Suprapubic skin (tissue), 4 donors: ENCODE measurements around the gene GBGT1. TPM values are rescaled to one million over a fixed set of nuclear protein-coding genes. Genes with fewer than 3 reads are reported as not detected.

Source experiments
- DNase-seq, 2 donors: peaks; one replicate each; pipeline ENCODE4 v3.0.0-alpha.2; 2019; ENCODE audit warnings: low spot score in 2 of 2
- H3K27ac ChIP-seq: fragments of 200-600 bp; sonication (generic); one replicate; pipeline ENCODE4 v1.5.1; 2019
- H3K27me3 ChIP-seq: fragments of 200-600 bp; sonication (generic); one replicate; pipeline ENCODE4 v1.5.1; 2019
- H3K36me3 ChIP-seq: fragments of 200-600 bp; sonication (generic); one replicate; pipeline ENCODE4 v1.5.1; 2019
- H3K4me1 ChIP-seq: fragments of 200-600 bp; sonication (generic); one replicate; pipeline ENCODE4 v1.5.1; 2019
- H3K4me3 ChIP-seq: fragments of 200-600 bp; sonication (generic); one replicate; pipeline ENCODE4 v1.5.1; 2019; ENCODE audit warnings: mild to moderate bottlenecking
- H3K9me3 ChIP-seq: fragments of 200-600 bp; sonication (generic); one replicate; pipeline ENCODE4 v1.5.1; 2019
- EP300 ChIP-seq: sonication (generic); formaldehyde crosslinking; IDR thresholded peaks from one replicate; pipeline ENCODE4 v1.6.1; 2017; ENCODE audit warnings: antibody characterized with exemption
- POLR2A ChIP-seq, 2 donors: fragments of 450-650 bp; IDR thresholded peaks; one replicate each; pipeline ENCODE4 v1.6.1; 2017; ENCODE audit warnings: antibody characterized with exemption in 2 of 2, mild to moderate bottlenecking in 2 of 2, moderate library complexity in 2 of 2
- POLR2AphosphoS5 ChIP-seq, 3 donors: sonication (generic); formaldehyde crosslinking; IDR thresholded peaks; one replicate each; pipeline ENCODE4 v1.6.1; 2017; ENCODE audit warnings: antibody characterized with exemption in 3 of 3
- WGBS: methylation state at CpG from one replicate; pipeline ENCODE4 v1.1.5; 2018; 5-methylcytosine and 5-hydroxymethylcytosine counted together
- total RNA-seq, 4 donors: library from RNA; depleted of rRNA; stranded (reverse); fragments of >200 nt; gene quantifications; one replicate each; pipeline ENCODE4 v1.1.0, GENCODE V29; 2016
- TF ChIP-seq, protein P1 (sequence below), 2 donors: fragments of 200-600 bp in 1 of 2; fragments of 450-650 bp in 1 of 2; sonication (generic) in 1 of 2; IDR thresholded peaks; one replicate each; pipeline ENCODE4 v1.5.1; 2016 to 2019; ENCODE audit warnings: antibody characterized with exemption in 2 of 2, mild to moderate bottlenecking in 1 of 2, moderate library complexity in 1 of 2

Gene GBGT1
- total RNA-seq, 4 donors from 2014 or later: 2.6 to 14.6 (median 5.8) TPM

DNA sequence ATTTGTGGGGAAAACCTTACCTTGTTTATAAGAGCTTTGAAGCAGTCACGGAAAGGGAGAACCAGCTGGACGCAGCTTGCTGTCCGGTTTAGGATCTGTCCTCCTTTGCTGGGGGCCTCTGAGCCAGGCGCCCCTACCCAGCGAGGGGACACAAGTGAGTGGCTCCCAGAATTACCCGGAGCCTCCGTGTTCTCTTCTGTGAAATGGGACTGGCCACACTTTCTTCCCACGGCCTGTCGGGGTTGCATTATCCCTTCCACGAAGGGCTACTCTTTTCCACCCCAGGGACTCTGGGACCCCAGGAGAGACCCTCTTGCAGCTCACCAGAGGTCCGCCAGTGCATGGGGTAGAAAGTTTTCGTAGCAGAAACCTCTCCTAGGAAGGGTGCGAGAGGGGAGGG lies 477 bp upstream of the GBGT1 start:
- TF ChIP-seq EP300 (no peak), POLR2AphosphoS5 (IDR thresholded peaks at IDR 0.05) (no peak)
- Histone ChIP-seq H3K36me3 (no peaks in the 10 kb centered on the region), H3K9me3 (no peaks in the 10 kb centered on the region), H3K4me3 (peak overlapping the region; percentile 58), H3K27ac (no peak overlapping the region), H3K4me1 (peaks cover 26% of the 10 kb centered on the region), H3K27me3 (peaks cover 6% of the 10 kb centered on the region)
- DNase-seq: peak in 1 of 2 donors; percentile 50
- WGBS: 74% methylated on average over 12 of the region's 13 CpGs

DNA sequence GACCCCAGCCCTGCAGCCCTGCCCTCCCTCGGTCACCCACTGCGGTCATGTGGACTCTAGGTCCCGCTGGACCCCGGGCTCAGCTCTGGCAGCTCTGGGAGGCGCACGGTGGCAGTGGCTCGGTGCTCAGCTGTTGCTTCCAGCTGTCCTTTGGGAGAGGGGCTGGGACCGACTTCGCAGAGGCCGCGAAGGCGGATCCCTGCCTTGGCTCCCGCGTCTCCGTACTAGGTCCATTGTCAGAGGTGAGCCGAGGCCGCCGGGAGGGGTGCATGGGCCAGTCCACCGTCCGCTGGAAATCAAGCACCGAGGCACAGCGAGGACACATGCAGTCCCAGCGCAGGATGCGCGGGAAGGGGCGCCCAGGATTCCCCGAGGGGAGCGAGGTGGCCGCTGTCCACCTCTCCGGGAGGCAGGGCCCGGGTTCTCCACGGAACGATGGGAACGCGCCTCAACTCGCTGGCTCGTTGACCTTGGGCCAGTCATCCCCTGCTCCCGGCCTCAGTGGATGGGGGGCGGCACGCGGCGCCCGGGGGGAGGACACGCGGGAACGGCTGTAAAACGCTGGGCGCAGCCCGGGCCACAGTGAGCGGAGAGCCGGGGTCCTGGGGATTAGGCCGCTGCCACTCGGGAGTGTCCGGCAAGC lies 732 bp downstream of the GBGT1 start:
- TF ChIP-seq POLR2A (IDR thresholded peaks at IDR 0.05) (no peak), EP300 (no peak), POLR2AphosphoS5 (IDR thresholded peaks at IDR 0.05) (no peak)
- TF ChIP-seq, protein P1, sequence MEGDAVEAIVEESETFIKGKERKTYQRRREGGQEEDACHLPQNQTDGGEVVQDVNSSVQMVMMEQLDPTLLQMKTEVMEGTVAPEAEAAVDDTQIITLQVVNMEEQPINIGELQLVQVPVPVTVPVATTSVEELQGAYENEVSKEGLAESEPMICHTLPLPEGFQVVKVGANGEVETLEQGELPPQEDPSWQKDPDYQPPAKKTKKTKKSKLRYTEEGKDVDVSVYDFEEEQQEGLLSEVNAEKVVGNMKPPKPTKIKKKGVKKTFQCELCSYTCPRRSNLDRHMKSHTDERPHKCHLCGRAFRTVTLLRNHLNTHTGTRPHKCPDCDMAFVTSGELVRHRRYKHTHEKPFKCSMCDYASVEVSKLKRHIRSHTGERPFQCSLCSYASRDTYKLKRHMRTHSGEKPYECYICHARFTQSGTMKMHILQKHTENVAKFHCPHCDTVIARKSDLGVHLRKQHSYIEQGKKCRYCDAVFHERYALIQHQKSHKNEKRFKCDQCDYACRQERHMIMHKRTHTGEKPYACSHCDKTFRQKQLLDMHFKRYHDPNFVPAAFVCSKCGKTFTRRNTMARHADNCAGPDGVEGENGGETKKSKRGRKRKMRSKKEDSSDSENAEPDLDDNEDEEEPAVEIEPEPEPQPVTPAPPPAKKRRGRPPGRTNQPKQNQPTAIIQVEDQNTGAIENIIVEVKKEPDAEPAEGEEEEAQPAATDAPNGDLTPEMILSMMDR (IDR thresholded peaks at IDR 0.05): no peak
- DNase-seq: peak in 1 of 2 donors; percentile 70
- peaks cover 26% of the 10 kb centered on the region for H3K4me1 ChIP-seq
- no peaks in the 10 kb centered on the region for H3K36me3 ChIP-seq
- 36% methylated on average over 20 of the region's 54 CpGs for WGBS
- peak overlapping the region; percentile 1 for H3K27ac ChIP-seq
- H3K27me3 ChIP-seq: peaks cover 6% of the 10 kb centered on the region
- peak overlapping the region; percentile 58 for H3K4me3 ChIP-seq
- H3K9me3 ChIP-seq: no peaks in the 10 kb centered on the region

DNA sequence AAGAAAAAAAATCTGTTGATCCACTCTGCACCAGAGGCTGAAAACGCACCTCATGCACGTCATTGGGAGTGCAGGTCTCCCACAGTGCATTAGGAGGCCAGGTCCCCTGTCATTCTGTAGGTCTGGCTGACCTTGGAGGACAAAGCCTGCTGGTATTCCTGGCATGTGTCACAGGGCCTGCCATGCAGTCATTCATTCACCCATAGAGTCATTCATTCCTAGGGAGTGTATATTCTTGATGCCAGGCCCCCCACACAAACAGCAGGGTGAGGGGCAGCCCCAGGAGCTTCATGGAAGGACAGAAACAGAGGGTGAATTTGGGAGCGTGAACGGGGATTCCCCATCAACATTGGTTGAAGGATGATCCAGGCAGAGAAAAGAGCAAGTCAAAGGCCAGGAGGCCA lies 2.2 kb downstream of the GBGT1 start:
- Histone ChIP-seq H3K27ac (no peak overlapping the region), H3K36me3 (no peaks in the 10 kb centered on the region), H3K27me3 (peaks cover 6% of the 10 kb centered on the region), H3K4me1 (peaks cover 26% of the 10 kb centered on the region), H3K9me3 (no peaks in the 10 kb centered on the region), H3K4me3 (no peak overlapping the region)
- TF ChIP-seq EP300: no peak
- no peak for TF ChIP-seq POLR2A (IDR thresholded peaks at IDR 0.05)
- TF ChIP-seq, protein P1 (IDR thresholded peaks at IDR 0.05): no peak
- TF ChIP-seq POLR2AphosphoS5 (IDR thresholded peaks at IDR 0.05): no peak
- WGBS: 87% methylated on average over 4 of the region's 4 CpGs
- DNase-seq: no peak

DNA sequence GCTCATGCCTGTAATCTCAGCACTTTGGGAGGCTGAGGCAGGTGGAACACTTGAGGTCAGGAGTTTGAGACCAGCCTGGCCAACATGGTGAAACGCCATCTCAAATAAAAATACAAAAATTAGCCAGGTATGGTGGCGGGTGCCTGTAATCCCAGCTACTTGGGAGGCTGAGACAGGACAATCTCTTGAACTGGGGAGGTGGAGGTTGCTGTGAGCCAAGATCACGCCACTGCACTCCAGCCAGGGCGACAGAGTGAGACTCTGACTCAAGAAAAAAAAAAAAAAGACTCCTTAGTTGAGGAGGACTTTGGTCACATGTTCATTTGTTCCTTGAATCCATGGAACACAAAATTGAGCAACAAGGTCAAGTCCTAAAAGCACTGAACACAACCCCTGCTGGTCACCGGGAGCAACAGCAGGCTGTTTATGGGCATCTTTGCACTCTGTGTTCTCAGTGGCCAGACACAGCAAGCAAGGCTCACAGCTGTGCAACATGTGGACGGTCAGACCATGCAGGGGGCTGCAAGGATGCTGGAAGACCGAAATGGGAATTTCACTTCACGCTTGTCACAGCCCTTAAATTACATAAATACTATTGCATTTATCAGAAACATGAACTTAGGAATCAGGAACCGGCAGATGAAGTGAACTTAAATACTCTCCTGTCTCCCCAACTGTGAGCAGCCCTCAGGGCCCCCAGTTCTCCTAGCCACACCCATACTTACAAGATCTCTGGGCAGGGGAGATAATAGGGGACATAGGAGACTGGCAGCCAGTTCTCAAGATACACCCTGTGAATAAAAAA lies 2.8 kb downstream of the GBGT1 start:
- WGBS: 58% methylated on average over 9 of the region's 9 CpGs
- TF ChIP-seq, protein P1 (IDR thresholded peaks at IDR 0.05): peak; percentile 70 to 83
- TF ChIP-seq POLR2AphosphoS5 (IDR thresholded peaks at IDR 0.05): peak in 1 of 3 donors; percentile 50
- no peak for TF ChIP-seq POLR2A (IDR thresholded peaks at IDR 0.05)
- no peak for TF ChIP-seq EP300
- DNase-seq: peak in 1 of 2 donors; percentile 84

DNA sequence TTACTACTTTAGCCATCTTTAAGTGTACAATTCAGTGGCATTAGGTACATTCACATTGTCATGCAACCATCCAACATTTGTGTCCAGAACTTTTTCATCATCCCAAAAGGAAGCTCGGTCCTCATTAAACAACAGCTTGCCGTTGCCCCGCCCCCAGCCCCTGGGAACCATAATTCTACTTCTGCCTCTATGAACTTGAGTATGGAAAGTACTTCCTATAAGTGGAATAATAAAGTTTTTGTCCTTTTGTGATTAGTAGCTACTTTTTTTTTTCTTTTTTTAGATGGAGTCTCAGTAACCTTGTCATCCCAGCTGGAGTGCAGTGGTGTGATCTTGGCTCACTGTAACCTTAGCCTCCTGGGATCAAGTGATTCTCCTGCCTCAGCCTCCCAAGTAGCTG lies 5.0 kb downstream of the GBGT1 start:
- TF ChIP-seq, protein P1 (IDR thresholded peaks at IDR 0.05): no peak
- no peak for TF ChIP-seq POLR2A (IDR thresholded peaks at IDR 0.05)
- no peak for TF ChIP-seq POLR2AphosphoS5 (IDR thresholded peaks at IDR 0.05)
- TF ChIP-seq EP300: no peak
- no peak for DNase-seq
- Histone ChIP-seq H3K4me3 (no peak overlapping the region), H3K4me1 (peaks cover 16% of the 10 kb centered on the region), H3K27me3 (peaks cover 6% of the 10 kb centered on the region), H3K9me3 (no peaks in the 10 kb centered on the region), H3K27ac (no peak overlapping the region), H3K36me3 (no peaks in the 10 kb centered on the region)
- 87% methylated on average over 3 of the region's 3 CpGs for WGBS

More for the DNA sequence above, 2.8 kb downstream of the GBGT1 start:
- Histone ChIP-seq H3K9me3 (no peaks in the 10 kb centered on the region), H3K36me3 (no peaks in the 10 kb centered on the region), H3K4me3 (no peak overlapping the region), H3K27me3 (peaks cover 6% of the 10 kb centered on the region), H3K27ac (no peak overlapping the region), H3K4me1 (peaks cover 26% of the 10 kb centered on the region)
